A549 (cell line): ENCODE results near the gene RXFP3. TPM values are rescaled to one million over a fixed set of nuclear protein-coding genes. Genes with fewer than 3 reads are reported as not detected.

Experiments
- ATAC-seq, 2 experiments: fragments of 200-7000 bp in 1 of 2; fragments of >200 bp in 1 of 2; cut with Nextera tagmentation in 1 of 2; cut with Tn5 transposase in 1 of 2; 3 replicates each; pipeline versions ENCODE4 v1.8.0 to v1.9.1; 2018 to 2020; ENCODE audit warnings: mild to moderate bottlenecking in 1 of 2, moderate library complexity in 1 of 2
- CTCF ChIA-PET: fragments of 300-600 bp; sonication (Branson Sonifier 250); formaldehyde crosslinking; extraction: SDS; loops from one replicate; lab custom pipeline; 2021; ENCODE audit warnings: antibody characterized with exemption, inconsistent platforms; lab: Yijun Ruan, JAX
- POLR2A ChIA-PET: fragments of 350-600 bp; formaldehyde crosslinking; extraction: SDS; loops from one replicate; lab custom pipeline; 2021; ENCODE audit warnings: antibody characterized with exemption, inconsistent platforms; lab: Yijun Ruan, JAX
- DNase-seq, 2 experiments: peaks; one replicate each; pipeline versions ENCODE4 v3.0.0 to v3.0.0-alpha.2; 2011 to 2016; ENCODE audit warnings: low read depth in 1 of 2, low spot score in 1 of 2
- FAIRE-seq: peaks from 2 replicates; lab custom pipeline; 2011; peaks lifted over from hg19 to GRCh38; lab: Jason Lieb, UNC
- H3K27ac ChIP-seq, 2 experiments: fragments of >200 bp; sonication (Bioruptor Twin); formaldehyde crosslinking; 3 replicates each; pipeline ENCODE4 v1.5.1; 2016 to 2017
- H3K4me1 ChIP-seq: fragments of >200 bp; sonication (Bioruptor Twin); formaldehyde crosslinking; 3 replicates; pipeline ENCODE4 v1.6.1; 2016
- H3K4me2 ChIP-seq: fragments of >200 bp; sonication (Bioruptor Twin); formaldehyde crosslinking; 3 replicates; pipeline ENCODE4 v1.6.1; 2016
- H3K4me3 ChIP-seq: fragments of >200 bp; sonication (Bioruptor Twin); formaldehyde crosslinking; 3 replicates; pipeline ENCODE4 v1.5.1; 2016
- H3K9me3 ChIP-seq: fragments of >200 bp; sonication (Bioruptor Twin); formaldehyde crosslinking; 3 replicates; pipeline ENCODE4 v1.6.1; 2016
- CHD2 ChIP-seq: fragments of 150-350 bp; IDR thresholded peaks from 2 replicates; pipeline ENCODE4 v1.6.1; 2014; ENCODE audit warnings: low read length; ENCODE audit not compliant: partially characterized antibody
- CHD4 ChIP-seq: fragments of 200-600 bp; sonication (generic); IDR thresholded peaks from 2 replicates; pipeline ENCODE4 v1.6.1; 2016; ENCODE audit warnings: antibody characterized with exemption, mild to moderate bottlenecking, borderline replicate concordance
- CTCF ChIP-seq: fragments of >200 bp; sonication (Bioruptor Twin); formaldehyde crosslinking; IDR thresholded peaks from 3 replicates; pipeline ENCODE4 v1.5.1; 2016
- EP300 ChIP-seq, 2 experiments: fragments of >200 bp; sonication (Bioruptor Twin); formaldehyde crosslinking; IDR thresholded peaks; 2 replicates in 1 of 2; 3 replicates in 1 of 2; pipeline ENCODE4 v1.6.1; 2016 to 2017
- FOSB ChIP-seq: fragments of 250-450 bp; sonication (Bioruptor Pico); IDR thresholded peaks from 2 replicates; pipeline ENCODE4 v1.5.0; 2020; ENCODE audit warnings: mild to moderate bottlenecking, moderate library complexity
- GATA3 ChIP-seq: IDR thresholded peaks from 2 replicates; pipeline ENCODE4 v1.6.1; 2012; ENCODE audit warnings: borderline replicate concordance
- HMGXB4 ChIP-seq: fragments of 250-450 bp; sonication (Bioruptor Pico); IDR thresholded peaks from 2 replicates; pipeline ENCODE4 v1.5.0; 2021; ENCODE audit warnings: mild to moderate bottlenecking, moderate library complexity, borderline replicate concordance
- HOXA7 ChIP-seq: fragments of 250-450 bp; sonication (Bioruptor Pico); IDR thresholded peaks from 2 replicates; pipeline ENCODE4 v1.5.0; 2020; ENCODE audit warnings: mild to moderate bottlenecking, moderate library complexity
- HOXB13 ChIP-seq: fragments of 250-450 bp; sonication (Bioruptor Pico); IDR thresholded peaks from 2 replicates; pipeline ENCODE4 v1.5.0; 2020; ENCODE audit warnings: low read depth, mild to moderate bottlenecking, moderate library complexity
- JUN ChIP-seq, 2 experiments: fragments of >200 bp; sonication (Bioruptor Twin); formaldehyde crosslinking; IDR thresholded peaks; 2 replicates in 1 of 2; 3 replicates in 1 of 2; pipeline ENCODE4 v1.6.1; 2016 to 2017
- KDM5A ChIP-seq: fragments of 200-600 bp; sonication (generic); IDR thresholded peaks from 2 replicates; pipeline ENCODE4 v1.6.1; 2016; ENCODE audit warnings: antibody characterized with exemption, mild to moderate bottlenecking
- MAX ChIP-seq: IDR thresholded peaks from 2 replicates; pipeline ENCODE4 v1.6.1; 2012
- NFE2L2 ChIP-seq: fragments of 150-350 bp; conservative IDR thresholded peaks from 2 replicates; pipeline ENCODE4 v1.6.1; 2014; ENCODE audit warnings: low read length
- RARB ChIP-seq: fragments of 250-450 bp; sonication (Bioruptor Pico); IDR thresholded peaks from 2 replicates; pipeline ENCODE4 v1.8.0; 2021; ENCODE audit warnings: mild to moderate bottlenecking, moderate library complexity
- RCOR1 ChIP-seq: fragments of 150-350 bp; IDR thresholded peaks from 2 replicates; pipeline ENCODE4 v1.6.1; 2014; ENCODE audit warnings: antibody characterized with exemption, low read length, low read depth
- RNF2 ChIP-seq: fragments of 200-600 bp; sonication (generic); IDR thresholded peaks from 2 replicates; pipeline ENCODE4 v1.6.1; 2016; ENCODE audit warnings: low read depth, mild to moderate bottlenecking, antibody characterized with exemption, moderate library complexity, borderline replicate concordance
- SMC3 ChIP-seq: fragments of >200 bp; sonication (Bioruptor Twin); formaldehyde crosslinking; IDR thresholded peaks from 3 replicates; pipeline ENCODE4 v1.6.1; 2018; ENCODE audit warnings: inconsistent platforms
- USF2 ChIP-seq: fragments of 450-650 bp; IDR thresholded peaks from 2 replicates; pipeline ENCODE4 v1.6.1; 2014; ENCODE audit warnings: antibody characterized with exemption
- WGBS: methylation state at CpG from one replicate; pipeline ENCODE4 v1.1.6; 2017; ENCODE audit errors: missing lambda C conversion rate; 5-methylcytosine and 5-hydroxymethylcytosine counted together
- polyA plus RNA-seq, 4 experiments: library from polyadenylated mRNA; depleted of rRNA in 3 of 4; stranded (reverse); fragments of >200 nt; fragmentation: RNase III in 1 of 4; extraction: RNeasy Plus Mini Kit Qiagen cat#74134 plus additional on column Dnase treatment in 1 of 4; gene quantifications; 2 replicates in 3 of 4; 3 replicates in 1 of 4; pipeline ENCODE4 v1.2.3, GENCODE V29; 2011 to 2017
- TF ChIP-seq, protein P1 (sequence below): IDR thresholded peaks from 2 replicates; pipeline ENCODE4 v1.6.1; 2012; ENCODE audit warnings: low read depth, borderline replicate concordance
- TF ChIP-seq, protein P2 (sequence below): fragments of >200 bp; sonication (Bioruptor Twin); formaldehyde crosslinking; IDR thresholded peaks from 3 replicates; pipeline ENCODE4 v1.6.1; 2016
- TF ChIP-seq, protein P3 (sequence below): fragments of 250-450 bp; sonication (Bioruptor Pico); IDR thresholded peaks from 2 replicates; pipeline ENCODE4 v1.5.0; 2020; ENCODE audit warnings: low read depth, mild to moderate bottlenecking, moderate library complexity

RXFP3 gene
- polyA plus RNA-seq, 2 of the 4 experiments (the other 2 are of a cell fraction) = not detected

DNA sequence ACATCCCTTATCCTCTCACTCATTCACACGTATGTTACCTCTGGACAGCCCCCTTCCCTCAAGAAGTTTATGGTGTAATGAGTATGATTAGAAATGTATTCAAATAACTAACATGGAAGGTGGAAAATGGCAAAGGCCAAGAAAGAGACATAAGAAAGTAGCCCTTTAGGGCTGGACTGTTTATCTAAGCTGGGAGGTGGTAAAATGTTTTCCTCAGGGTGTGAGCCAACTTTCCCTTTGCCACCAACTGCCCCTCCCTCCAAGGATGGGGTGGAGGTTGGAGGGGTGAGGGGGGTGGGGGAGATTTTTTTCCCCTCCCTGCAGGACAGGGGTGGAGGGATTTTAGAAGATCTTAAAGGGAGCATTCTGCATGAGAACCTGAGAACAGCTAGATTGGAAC is 40.1 kb downstream of the RXFP3 start:
- H3K9me3 ChIP-seq = no peaks in the 10 kb centered on the region
- H3K4me1 ChIP-seq = no peaks in the 10 kb centered on the region
- FAIRE-seq (no peak), ATAC-seq (no peak)
- no peak overlapping the region for H3K27ac ChIP-seq
- ChIA-PET CTCF (interaction anchor here (1.4 kb wide), 1 partner anchor 41 kb away, joined by 4 read pairs; no protein-coding TSS in a partner anchor), POLR2A (no interaction called here)
- WGBS = 47% methylated on average over 1 of the region's 1 CpG
- H3K4me3 ChIP-seq = no peak overlapping the region
- H3K4me2 ChIP-seq = no peak overlapping the region
- TF ChIP-seq, protein P1, sequence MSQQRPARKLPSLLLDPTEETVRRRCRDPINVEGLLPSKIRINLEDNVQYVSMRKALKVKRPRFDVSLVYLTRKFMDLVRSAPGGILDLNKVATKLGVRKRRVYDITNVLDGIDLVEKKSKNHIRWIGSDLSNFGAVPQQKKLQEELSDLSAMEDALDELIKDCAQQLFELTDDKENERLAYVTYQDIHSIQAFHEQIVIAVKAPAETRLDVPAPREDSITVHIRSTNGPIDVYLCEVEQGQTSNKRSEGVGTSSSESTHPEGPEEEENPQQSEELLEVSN = no peak
- TF ChIP-seq, protein P2, sequence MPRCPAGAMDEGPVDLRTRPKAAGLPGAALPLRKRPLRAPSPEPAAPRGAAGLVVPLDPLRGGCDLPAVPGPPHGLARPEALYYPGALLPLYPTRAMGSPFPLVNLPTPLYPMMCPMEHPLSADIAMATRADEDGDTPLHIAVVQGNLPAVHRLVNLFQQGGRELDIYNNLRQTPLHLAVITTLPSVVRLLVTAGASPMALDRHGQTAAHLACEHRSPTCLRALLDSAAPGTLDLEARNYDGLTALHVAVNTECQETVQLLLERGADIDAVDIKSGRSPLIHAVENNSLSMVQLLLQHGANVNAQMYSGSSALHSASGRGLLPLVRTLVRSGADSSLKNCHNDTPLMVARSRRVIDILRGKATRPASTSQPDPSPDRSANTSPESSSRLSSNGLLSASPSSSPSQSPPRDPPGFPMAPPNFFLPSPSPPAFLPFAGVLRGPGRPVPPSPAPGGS = no peak
- TF ChIP-seq FOSB (no peak), HMGXB4 (no peak), RARB (no peak), MAX (no peak), HOXA7 (CRISPR knock-in tag) (no peak), CHD2 (no peak), KDM5A (no peak), CTCF (no peak), CHD4 (no peak), NFE2L2 (no peak)
- TF ChIP-seq, protein P3, sequence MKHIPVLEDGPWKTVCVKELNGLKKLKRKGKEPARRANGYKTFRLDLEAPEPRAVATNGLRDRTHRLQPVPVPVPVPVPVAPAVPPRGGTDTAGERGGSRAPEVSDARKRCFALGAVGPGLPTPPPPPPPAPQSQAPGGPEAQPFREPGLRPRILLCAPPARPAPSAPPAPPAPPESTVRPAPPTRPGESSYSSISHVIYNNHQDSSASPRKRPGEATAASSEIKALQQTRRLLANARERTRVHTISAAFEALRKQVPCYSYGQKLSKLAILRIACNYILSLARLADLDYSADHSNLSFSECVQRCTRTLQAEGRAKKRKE (CRISPR knock-in tag) = no peak
- TF ChIP-seq, all 56 proteins: peak for 0
- DNase-seq = no peak

- POLR2A ChIA-PET = no interaction called here
- TF ChIP-seq MAX (no peak), JUN (IDR thresholded peaks at IDR 0.05) (no peak), SMC3 (no peak), RCOR1 (no peak), EP300 (IDR thresholded peaks at IDR 0.05) (no peak), RARB (no peak), RNF2 (no peak), KDM5A (no peak), HOXB13 (CRISPR knock-in tag) (no peak), HMGXB4 (no peak), GATA3 (no peak), USF2 (no peak), CHD2 (no peak)
- TF ChIP-seq, protein P1 = no peak
- TF ChIP-seq, all 56 proteins: peak for 0
- Histone ChIP-seq H3K4me3 (no peak overlapping the region), H3K4me2 (no peak overlapping the region), H3K27ac (no peak overlapping the region), H3K4me1 (no peaks in the 10 kb centered on the region), H3K9me3 (no peaks in the 10 kb centered on the region)
- DNase-seq = no peak
- WGBS = 15% methylated on average over 1 of the region's 1 CpG
- ATAC-seq = no peak
- CTCF ChIA-PET = interaction anchor here (0.9 to 3.3 kb wide), 3 partner anchors 8 to 43 kb away, joined by 3 to 18 read pairs (median 4); no protein-coding TSS in a partner anchor
- no peak for FAIRE-seq
Observed at GRCh38 chr5:33978306-33978705, 42.1 kb downstream of the RXFP3 start.
